Effector memory CD8-positive, alpha-beta T cell (primary cell): ENCODE data around the gene SPTBN4.
"Not testable (repeated sequence)": the region's sequence is repeated elsewhere in the genome, so short reads cannot be mapped to it uniquely, and the experiment has no call there.

Experiments
- ATAC-seq: fragments of 150-1000 bp; cut with Tn5 transposase; replicated peaks from 2 replicates; pipeline ENCODE4 v1.10.0; 2021; ENCODE audit warnings: mild to moderate bottlenecking, moderate library complexity
- DNase-seq, 3 experiments: peaks; one replicate each; pipeline ENCODE4 v3.0.0; 2021
- H3K27ac Mint-ChIP-seq, 2 donors: one replicate each; pipeline ENCODE4 v1.8.0; 2022; ENCODE audit warnings: mild to moderate bottlenecking in 2 of 2, mixed read lengths in 2 of 2, moderate library complexity in 2 of 2
- H3K27me3 Mint-ChIP-seq, 2 donors: one replicate each; pipeline ENCODE4 v1.8.0; 2022; ENCODE audit warnings: mixed read lengths in 2 of 2
- H3K36me3 Mint-ChIP-seq: one replicate; pipeline ENCODE4 v1.8.0; 2022; ENCODE audit warnings: mild to moderate bottlenecking, moderate library complexity, mixed read lengths; ENCODE audit not compliant: insufficient read depth
- H3K4me1 Mint-ChIP-seq, 2 donors: one replicate each; pipeline ENCODE4 v1.8.0; 2022; ENCODE audit warnings: low read depth in 2 of 2, mixed read lengths in 2 of 2
- H3K4me3 Mint-ChIP-seq, 2 donors: one replicate each; pipeline ENCODE4 v1.8.0; 2022; ENCODE audit warnings: mild to moderate bottlenecking in 2 of 2, mixed read lengths in 2 of 2, moderate library complexity in 2 of 2
- H3K9me3 Mint-ChIP-seq, 2 donors: one replicate each; pipeline ENCODE4 v1.8.0; 2022; ENCODE audit warnings: mixed read lengths in 2 of 2

SPTBN4 gene

GRCh38 chr19:40622773-40623075, 155.9 kb downstream of the SPTBN4 start:
- no peak for ATAC-seq

GRCh38 chr19:40623403-40624251, 156.8 kb downstream of the SPTBN4 start:
- peak overlapping the region in 1 of 2 donors; percentile 21 for H3K27ac Mint-ChIP-seq
- no peaks in the 10 kb centered on the region for H3K27me3 Mint-ChIP-seq
- H3K4me1 Mint-ChIP-seq: peaks cover 2 to 4% of the 10 kb centered on the region in 2 donors
- no peak for ATAC-seq
- H3K9me3 Mint-ChIP-seq: no peaks in the 10 kb centered on the region
- H3K36me3 Mint-ChIP-seq: peaks cover 49% of the 10 kb centered on the region
- DNase-seq: no peak
- H3K4me3 Mint-ChIP-seq: no peak overlapping the region

More at GRCh38 chr19:40622773-40623075, 155.9 kb downstream of the SPTBN4 start:
- no peaks in the 10 kb centered on the region for H3K27me3 Mint-ChIP-seq
- peaks cover 53% of the 10 kb centered on the region for H3K36me3 Mint-ChIP-seq
- DNase-seq: no peak
- peaks cover 2 to 4% of the 10 kb centered on the region in 2 donors for H3K4me1 Mint-ChIP-seq
- no peaks in the 10 kb centered on the region for H3K9me3 Mint-ChIP-seq
- peak overlapping the region in 1 of 2 donors; percentile 32 for H3K27ac Mint-ChIP-seq
- no peak overlapping the region for H3K4me3 Mint-ChIP-seq

- not testable (repeated sequence) for H3K4me1 Mint-ChIP-seq, H3K9me3 Mint-ChIP-seq, ATAC-seq, H3K4me3 Mint-ChIP-seq, DNase-seq, H3K27me3 Mint-ChIP-seq
- Mint-ChIP-seq H3K36me3 (peaks cover 46% of the 10 kb centered on the region), H3K27ac (peak overlapping the region; percentile 2 to 5)
Observed at GRCh38 chr19:40624369-40625153, 157.8 kb downstream of the SPTBN4 start.

GRCh38 chr19:40625406-40626120, 158.8 kb downstream of the SPTBN4 start:
- H3K27me3 Mint-ChIP-seq: no peaks in the 10 kb centered on the region

More at GRCh38 chr19:40625406-40626120, 158.8 kb downstream of the SPTBN4 start:
- Mint-ChIP-seq H3K27ac (peak overlapping the region in 1 of 2 donors; percentile 21), H3K9me3 (no peaks in the 10 kb centered on the region), H3K4me3 (no peak overlapping the region), H3K36me3 (peaks cover 50% of the 10 kb centered on the region), H3K4me1 (peaks cover 4% of the 10 kb centered on the region in 2 donors)
- DNase-seq (no peak), ATAC-seq (no peak)
